HG03196 (cell line): Measurements from ENCODE around the gene TNFAIP6.
"Not testable (repeated sequence)": the region's sequence is repeated elsewhere in the genome, so short reads cannot be mapped to it uniquely, and the experiment has no call there.

Source experiments
- ATAC-seq: cut with Tn5 transposase; IDR thresholded peaks from one replicate; pipeline ENCODE4 v1.9.1; 2021; ENCODE audit not compliant: unreplicated experiment

TNFAIP6 gene

GRCh38 chr2:151410485-151410834 lies 53.1 kb downstream of the TNFAIP6 start:
- peak; percentile 22 for ATAC-seq

DNA sequence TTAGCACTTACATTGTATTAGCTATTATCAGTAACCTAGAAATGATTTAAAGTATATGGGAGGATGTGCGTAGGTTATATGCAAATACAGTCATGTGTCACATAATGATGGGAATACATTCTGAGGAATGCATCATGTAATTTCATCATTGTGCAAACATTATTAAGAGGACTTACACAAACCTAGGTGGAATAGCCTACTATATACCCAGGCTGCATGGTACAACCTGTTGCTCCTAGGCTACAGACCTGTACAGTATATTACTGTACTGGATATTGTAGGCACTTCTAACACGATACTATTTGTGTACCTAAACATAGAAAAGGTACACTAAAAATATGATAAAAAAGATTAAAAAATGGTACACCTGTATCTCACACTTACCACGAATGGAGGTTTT lies 60.3 kb downstream of the TNFAIP6 start:
- ATAC-seq = no peak

- ATAC-seq = not testable (repeated sequence)
These were observed 64.3 kb downstream of the TNFAIP6 start for GRCh38 chr2:151421681-151422080.

GRCh38 chr2:151422917-151423439 lies 65.6 kb downstream of the TNFAIP6 start:
- peak; percentile 73 for ATAC-seq

- ATAC-seq = no peak
These were observed 66.4 kb downstream of the TNFAIP6 start for GRCh38 chr2:151423760-151424159.
